GM21529 (cell line): ENCODE data around the gene DEFB118.
"Not testable (repeated sequence)": the region's sequence is repeated elsewhere in the genome, so short reads cannot be mapped to it uniquely, and the experiment has no call there.

ENCODE experiments used
- ATAC-seq: cut with Tn5 transposase; IDR thresholded peaks from one replicate; pipeline ENCODE4 v1.9.1; 2021; ENCODE audit not compliant: unreplicated experiment

DEFB118 gene, protein sequence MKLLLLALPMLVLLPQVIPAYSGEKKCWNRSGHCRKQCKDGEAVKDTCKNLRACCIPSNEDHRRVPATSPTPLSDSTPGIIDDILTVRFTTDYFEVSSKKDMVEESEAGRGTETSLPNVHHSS

DNA sequence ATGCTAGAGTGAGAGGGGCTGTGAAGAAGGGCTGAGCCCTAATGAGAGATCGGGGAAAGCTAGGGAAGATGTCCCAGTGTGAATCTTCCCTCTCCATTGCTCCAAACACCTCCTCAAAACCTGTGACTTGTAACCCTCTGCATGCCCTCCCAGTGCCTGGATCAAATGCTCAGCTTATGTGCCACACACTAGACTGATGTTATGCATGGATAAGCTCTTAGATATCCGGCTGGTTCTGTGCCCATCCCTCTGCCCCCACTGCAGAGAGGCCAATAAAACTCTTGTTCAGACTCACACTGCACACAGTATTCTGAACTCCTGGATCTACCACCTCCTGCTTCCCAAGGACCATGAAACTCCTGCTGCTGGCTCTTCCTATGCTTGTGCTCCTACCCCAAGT is at the start of gene DEFB118:
Gene DEFB118 (plus strand): TSS at position 301 of the 400 bp plus-strand sequence. CDS start 50 bp downstream, at position 351.
- ATAC-seq = no peak

DNA sequence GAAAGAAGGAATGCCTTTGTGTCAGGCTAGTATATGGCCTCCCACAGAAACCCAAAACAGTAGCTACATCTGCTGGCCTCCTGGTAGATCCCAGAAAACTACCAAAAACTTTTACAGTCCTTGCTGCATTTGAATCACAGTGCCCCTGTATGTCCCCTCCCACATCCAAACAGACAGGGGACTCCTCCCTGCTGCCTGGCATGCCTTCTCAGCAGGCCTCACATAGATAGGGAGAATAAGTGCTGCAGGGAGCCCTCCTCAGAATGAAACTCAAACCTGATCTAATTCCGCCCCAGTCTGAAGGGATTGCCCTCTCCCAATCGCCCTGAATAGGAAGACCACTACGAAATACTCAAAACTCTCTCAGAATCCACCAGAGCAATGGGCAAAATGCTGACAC is 45.9 kb upstream of the DEFB118 start:
- ATAC-seq = no peak

DNA sequence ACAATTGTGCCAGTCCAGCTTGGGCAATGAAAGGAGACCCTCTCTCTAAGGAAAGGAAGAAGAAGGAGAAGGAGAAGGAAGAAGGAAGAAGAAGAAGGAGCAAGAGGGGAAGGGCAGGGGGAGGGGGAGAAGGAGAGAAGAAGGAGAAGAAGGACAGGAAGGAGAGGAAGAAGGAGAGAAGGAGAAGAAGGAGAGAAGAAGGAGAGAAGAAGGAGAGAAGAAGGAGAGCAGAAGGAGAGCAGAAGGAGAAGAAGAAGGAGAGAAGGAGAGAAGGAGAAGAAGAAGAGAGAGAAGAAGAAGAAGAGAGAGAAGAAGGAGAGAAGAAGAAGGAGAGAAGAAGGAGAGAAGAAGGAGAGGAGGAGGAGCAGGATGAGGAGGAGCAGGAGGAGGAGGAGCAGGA is 37.5 kb upstream of the DEFB118 start:
- ATAC-seq = no peak

DNA sequence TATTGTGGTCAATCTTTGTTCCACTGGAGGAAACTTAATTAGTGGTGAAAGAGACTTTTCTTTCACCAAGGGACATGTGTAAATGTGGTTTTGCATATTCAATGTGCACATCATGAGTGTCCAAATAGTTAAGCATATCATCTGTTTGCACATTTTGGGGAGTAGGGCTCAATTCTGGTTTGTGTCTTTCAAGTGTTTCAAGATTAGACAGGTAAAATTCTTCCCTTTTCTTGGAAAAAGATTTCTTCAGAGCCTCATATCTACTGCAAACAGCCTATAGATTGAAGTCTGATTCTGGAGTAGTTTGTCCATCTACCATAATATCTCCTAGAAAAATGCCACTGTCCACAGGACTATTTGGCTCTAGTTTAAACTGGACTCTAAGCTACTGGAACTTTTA is 26.9 kb upstream of the DEFB118 start:
- no peak for ATAC-seq

DNA sequence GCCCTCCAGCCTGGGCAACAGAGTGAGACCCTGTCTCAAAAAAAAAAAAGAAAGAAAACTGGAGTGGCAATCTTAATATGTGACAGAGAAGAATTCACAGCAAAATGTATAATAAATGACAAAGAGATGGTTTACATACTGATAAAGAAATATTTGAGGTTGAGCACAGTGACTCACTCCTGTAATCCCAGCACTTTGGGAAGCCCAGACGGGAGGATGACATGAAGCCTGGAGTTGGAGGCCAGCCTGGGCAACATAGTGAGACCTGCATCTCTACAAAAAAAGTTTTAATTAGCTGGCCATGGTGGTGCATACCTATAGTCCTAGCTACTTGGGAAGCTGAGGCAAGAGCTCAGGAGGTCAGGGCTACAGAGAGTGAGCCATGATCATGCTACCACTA is 12.4 kb upstream of the DEFB118 start:
- no peak for ATAC-seq

DNA sequence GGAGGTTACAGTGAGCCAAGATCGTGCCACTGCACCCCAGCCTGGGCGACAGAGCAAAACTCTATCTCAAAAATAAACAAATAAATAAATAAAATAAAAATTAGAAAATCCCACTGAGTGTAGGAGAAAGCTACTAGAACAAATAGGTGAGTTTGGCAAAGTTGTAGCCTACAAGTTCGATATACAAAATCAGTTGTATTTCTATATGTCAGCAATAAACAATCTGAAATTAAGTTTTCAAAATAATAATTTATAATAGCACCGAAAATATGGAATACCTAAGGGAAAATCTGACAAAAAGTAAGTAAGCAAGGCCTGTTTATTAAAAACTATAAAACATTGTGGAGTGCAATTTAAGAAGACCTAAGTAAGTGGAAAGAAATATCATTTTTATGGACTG is 5.1 kb upstream of the DEFB118 start:
- no peak for ATAC-seq

DNA sequence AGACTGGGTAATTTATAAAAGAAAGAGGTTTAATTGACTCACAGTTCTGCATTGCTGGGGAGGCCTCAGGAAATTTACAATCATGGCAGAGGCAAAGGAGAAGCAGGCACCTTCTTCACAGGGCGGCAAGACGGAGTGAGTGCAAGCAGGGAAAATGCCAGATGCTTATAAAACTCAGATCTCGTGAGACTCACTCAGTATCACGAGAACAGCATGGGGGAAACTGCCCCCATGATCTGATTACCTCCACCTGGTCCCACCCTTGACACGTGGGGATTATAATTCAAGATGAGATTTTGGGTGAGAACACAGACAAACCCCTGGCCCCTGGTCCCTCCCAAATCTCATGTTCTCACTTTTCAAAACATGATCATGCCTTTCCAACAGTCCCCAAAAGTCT is 4.1 kb upstream of the DEFB118 start:
- ATAC-seq = not testable (repeated sequence)

DNA sequence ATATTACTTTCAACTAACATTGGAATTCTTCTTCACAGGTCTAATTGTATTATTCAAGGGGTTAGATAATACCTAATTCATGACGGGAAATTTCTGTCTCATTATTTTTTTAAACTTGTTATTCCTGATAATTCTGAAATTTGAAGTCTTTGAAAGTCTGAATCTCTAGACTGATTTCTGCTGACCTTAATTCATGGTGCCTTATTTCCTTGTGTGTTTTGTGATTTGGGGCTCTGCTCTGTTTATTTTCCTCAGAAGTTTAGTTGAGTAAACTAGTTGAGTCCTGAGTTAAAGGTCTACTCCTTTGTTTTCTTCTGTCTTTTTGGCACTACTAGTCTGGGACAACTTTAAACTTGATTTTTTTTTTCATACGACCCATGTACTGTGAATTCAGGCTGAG is 5.9 kb downstream of the DEFB118 start:
- ATAC-seq = no peak

DNA sequence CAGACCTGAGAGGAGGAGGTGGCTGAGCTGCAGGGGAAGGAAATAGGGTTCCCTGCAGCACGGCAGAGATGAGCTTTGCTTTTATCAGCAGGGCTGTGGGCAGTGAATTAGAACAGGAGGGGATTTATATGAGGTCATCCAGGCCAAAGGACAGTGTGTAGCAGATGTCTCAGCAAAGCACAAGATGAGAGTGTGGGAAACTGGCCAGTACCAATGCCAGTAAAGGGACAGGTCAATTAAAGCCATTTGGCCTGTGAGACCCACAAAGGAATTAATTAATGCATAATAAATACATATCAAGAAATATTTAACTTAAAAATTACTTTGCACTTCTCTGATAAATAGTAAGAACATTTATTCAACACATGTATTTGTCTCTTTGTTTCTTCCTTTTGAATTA is 22.1 kb downstream of the DEFB118 start, which contains the start of gene DEFB119:
Gene DEFB119 (minus strand): TSS at position 101 of the 400 bp plus-strand sequence. CDS start 107 bp downstream, outside the sequence.
- ATAC-seq = no peak

DNA sequence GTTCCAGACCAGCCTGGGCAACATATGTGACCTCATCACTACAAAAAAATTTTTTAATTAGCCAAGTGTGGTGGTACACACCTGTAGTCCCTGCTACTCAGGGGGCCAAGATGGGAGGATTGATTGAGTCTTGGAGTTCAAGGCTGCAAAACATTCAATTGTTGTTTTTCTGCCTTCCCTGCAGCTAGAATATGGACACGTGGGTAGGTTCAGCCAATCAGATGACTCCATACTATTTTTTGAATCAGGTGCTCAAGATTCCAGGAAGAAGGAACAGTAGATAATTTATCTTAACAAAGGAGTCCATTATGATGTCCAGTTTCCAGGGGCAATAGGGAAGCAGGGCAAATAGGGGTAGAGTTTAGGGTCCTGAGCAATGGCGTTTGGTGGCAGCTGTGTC is 24.4 kb downstream of the DEFB118 start:
- no peak for ATAC-seq

DNA sequence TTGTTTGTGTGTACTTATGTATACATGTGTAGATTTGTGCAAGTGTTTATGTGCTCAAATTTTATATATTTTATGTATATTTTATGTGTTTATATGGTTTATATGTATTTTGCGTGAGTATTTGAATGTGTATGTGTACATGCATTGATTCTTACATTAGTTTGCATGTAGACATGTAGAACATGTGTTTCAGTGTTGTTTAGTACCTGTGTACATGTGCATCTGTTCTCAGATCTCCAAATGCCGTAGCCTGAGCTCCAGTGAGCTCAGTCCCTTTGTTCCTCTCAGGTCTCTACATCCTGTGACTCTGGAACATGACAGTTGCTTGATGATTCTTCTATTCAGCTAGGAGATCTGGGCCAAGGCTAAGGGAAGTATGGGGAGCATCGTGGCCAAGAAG is 26.5 kb downstream of the DEFB118 start:
- ATAC-seq = no peak

DNA sequence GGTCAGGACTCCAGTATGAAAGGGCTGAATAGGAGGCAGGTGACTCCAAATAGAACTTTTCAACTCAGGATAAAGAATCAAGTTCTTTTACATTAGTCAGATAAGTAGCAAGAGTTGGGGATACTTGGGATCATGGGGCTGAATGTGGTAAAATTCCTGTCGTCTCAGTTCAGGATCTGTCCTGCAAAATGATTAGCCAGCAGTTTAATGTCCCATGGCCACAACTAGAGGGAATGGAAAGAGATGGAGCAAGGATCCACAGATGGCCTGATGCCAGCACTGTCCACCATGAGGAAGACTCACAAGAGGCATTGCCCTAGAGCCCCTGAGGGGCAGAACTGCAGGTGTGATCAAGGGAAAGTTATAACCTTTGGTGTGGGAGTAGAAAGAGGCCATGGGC is 35.5 kb downstream of the DEFB118 start:
- no peak for ATAC-seq

DNA sequence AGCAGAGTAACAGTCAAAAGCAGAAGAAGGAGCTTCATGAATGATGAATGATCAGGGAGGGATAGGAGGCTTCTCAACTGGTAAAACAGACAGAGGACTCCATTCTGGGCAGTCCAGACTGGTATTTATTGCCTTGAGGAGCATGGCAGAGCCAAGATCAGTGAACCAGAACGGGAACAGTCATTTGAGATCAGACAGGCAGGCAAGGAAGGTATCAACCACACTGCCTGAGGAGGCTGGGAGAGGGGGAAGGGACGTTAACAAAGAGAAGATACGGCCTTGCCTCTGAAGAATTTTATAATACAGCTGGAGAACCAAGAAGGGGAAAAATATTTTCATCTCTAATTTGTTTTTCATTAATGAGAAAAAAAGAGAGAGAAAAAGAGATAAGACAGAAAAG is 37.7 kb downstream of the DEFB118 start, which contains the start of gene DEFB121:
Gene DEFB121 (minus strand): TSS at position 101 of the 400 bp plus-strand sequence. CDS start 63 bp downstream, at position 38.
- no peak for ATAC-seq

DNA sequence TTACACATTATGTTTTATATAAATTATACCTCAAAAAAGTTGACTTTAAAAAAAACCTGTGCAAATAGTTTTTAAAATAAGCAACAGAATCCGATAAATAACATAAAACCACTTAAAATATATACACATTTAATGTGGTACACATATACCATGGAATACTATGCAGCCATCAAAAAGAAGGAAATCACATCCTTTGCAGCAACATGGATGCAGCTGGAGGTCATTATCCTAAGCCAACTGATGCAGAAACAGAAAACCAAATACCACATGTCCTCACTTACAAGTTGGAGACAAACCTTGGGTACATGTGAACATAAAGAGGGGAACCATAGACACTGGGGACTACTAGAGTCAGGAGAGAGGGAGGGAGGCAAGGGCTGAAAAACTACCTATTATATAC is 41.6 kb downstream of the DEFB118 start:
- no peak for ATAC-seq

DNA sequence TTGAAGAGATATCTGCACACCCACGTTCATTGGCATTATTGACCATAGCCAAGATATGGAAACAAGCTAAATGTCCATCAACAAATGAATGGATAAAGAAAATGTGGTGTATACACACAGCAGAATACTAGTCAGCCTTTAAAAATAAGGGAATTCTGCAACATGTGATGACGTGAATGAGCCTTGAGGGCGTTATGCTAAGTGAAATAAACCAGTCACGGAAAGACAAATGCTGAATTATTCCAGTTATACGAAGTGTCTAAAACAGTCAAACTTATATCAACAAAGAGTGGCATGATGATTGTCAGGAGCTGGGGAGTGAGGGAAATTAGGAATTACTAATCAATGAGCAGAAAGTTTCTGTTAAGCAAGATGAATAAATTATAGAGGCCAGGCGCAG is 46.0 kb downstream of the DEFB118 start:
- no peak for ATAC-seq

DNA sequence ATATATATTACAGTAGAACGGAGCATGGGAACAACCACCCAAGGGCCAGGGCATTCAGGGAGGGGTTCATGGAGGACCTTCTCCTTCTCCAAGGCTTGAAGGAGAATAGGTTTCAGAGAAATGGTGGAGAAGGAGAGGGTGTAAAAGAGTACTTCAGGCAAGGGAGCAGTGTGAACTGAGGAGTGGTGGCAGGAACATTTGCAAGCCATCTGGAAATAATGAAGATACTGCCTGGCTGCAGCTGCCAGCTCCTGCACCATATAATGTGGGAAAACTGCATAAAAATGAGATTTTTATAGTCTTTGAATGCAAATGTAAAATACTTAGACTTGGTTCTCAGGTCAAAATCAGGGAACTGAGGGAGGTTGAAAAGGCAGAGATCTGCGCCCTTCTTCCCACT is 47.3 kb downstream of the DEFB118 start:
- no peak for ATAC-seq

DNA sequence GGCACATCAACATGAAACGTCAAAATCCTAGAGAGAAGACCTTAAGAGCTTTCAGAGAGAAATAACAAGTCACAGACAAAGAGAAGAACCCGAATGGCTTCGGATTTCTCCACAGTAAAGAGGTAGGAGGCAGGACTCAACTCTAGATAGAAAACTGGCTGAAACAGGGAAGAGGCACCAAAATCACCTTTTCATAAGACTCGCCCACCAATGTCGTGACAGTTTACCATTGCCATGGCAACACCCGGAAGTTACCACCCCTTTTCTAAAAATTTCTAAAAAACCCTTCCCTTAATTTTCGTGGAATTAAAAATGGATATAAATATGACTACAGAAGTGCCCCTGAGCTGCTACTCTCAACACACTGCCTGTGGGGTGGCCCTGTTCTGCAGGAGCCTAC is 49.9 kb downstream of the DEFB118 start:
- no peak for ATAC-seq
